Osteoblast (primary cell): ENCODE measurements around the gene SLC44A5. TPM values are rescaled to one million over a fixed set of nuclear protein-coding genes. Genes with fewer than 3 reads are reported as not detected.

Experiments
- DNase-seq: peaks from one replicate; pipeline ENCODE4 v3.0.0; 2011; ENCODE audit warnings: low spot score, mixed read lengths; ENCODE audit not compliant: insufficient read length; ENCODE audit errors: missing footprints
- H2AFZ ChIP-seq: 2 replicates; pipeline ENCODE4 v1.6.0; 2011; ENCODE audit warnings: mild to moderate bottlenecking, low read length
- H3K27ac ChIP-seq: 2 replicates; pipeline ENCODE4 v1.5.1; 2011; ENCODE audit warnings: mild to moderate bottlenecking, low read depth, low read length, moderate library complexity
- H3K27me3 ChIP-seq: 2 replicates; pipeline ENCODE4 v1.6.0; 2012; ENCODE audit warnings: mild to moderate bottlenecking, control low read depth, inconsistent platforms, low read length, moderate library complexity; ENCODE audit not compliant: insufficient read depth
- H3K36me3 ChIP-seq: 2 replicates; pipeline ENCODE4 v1.5.1; 2011; ENCODE audit warnings: mild to moderate bottlenecking, low read length, control low read depth, moderate library complexity; ENCODE audit not compliant: insufficient read depth
- H3K4me1 ChIP-seq: 2 replicates; pipeline ENCODE4 v1.5.1; 2011; ENCODE audit warnings: mild to moderate bottlenecking, low read length, control low read depth, moderate library complexity; ENCODE audit not compliant: insufficient read depth
- H3K4me2 ChIP-seq: 2 replicates; pipeline ENCODE4 v1.6.0; 2011; ENCODE audit warnings: mild to moderate bottlenecking, low read length; ENCODE audit not compliant: insufficient read depth
- H3K4me3 ChIP-seq: fragments of 200-600 bp; sonication (generic); 3 replicates; pipeline ENCODE4 v1.5.1; 2012; ENCODE audit warnings: mild to moderate bottlenecking, low read length, inconsistent platforms; ENCODE audit not compliant: insufficient read depth
- H3K79me2 ChIP-seq: 2 replicates; pipeline ENCODE4 v1.6.0; 2012; ENCODE audit warnings: mild to moderate bottlenecking, low read length, control low read depth, inconsistent platforms; ENCODE audit not compliant: insufficient read depth
- H3K9me3 ChIP-seq: 2 replicates; pipeline ENCODE4 v1.5.1; 2011; ENCODE audit warnings: low read depth, low read length, control low read depth
- H4K20me1 ChIP-seq: 2 replicates; pipeline ENCODE4 v1.6.0; 2012; ENCODE audit warnings: mild to moderate bottlenecking, low read length, control low read depth; ENCODE audit not compliant: insufficient read depth
- total RNA-seq: library from RNA; depleted of rRNA; stranded (reverse); fragments of >200 nt; gene quantifications from 2 replicates; pipeline ENCODE4 v1.2.3, GENCODE V29; 2012
- TF ChIP-seq, protein P1 (sequence below): IDR thresholded peaks from 2 replicates; pipeline ENCODE4 v1.5.1; 2011; ENCODE audit warnings: mild to moderate bottlenecking, low read depth, low read length, moderate library complexity; ENCODE audit errors: extremely low read depth

SLC44A5 gene
- total RNA-seq, 1 donor, result 0.36 TPM

DNA sequence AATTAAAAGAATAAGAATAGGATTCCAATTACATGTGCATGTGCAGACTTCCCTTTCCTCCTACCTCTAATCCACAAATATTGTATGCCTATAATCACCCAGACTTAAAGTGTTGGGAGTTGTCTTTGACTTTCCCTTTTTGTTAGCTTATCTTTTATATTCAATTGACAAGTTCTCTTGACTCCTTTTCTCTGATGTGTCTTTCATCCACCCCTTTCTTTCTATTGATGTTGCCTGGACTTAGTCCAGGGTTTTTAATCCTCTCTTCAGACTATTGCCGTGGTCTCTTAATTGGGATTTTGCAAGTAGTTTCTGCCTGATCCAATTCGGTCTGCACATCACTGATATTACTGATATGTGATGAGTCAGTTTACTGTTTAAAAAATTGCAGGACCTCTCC, 305.9 kb downstream of the SLC44A5 start:
- TF ChIP-seq, protein P1, sequence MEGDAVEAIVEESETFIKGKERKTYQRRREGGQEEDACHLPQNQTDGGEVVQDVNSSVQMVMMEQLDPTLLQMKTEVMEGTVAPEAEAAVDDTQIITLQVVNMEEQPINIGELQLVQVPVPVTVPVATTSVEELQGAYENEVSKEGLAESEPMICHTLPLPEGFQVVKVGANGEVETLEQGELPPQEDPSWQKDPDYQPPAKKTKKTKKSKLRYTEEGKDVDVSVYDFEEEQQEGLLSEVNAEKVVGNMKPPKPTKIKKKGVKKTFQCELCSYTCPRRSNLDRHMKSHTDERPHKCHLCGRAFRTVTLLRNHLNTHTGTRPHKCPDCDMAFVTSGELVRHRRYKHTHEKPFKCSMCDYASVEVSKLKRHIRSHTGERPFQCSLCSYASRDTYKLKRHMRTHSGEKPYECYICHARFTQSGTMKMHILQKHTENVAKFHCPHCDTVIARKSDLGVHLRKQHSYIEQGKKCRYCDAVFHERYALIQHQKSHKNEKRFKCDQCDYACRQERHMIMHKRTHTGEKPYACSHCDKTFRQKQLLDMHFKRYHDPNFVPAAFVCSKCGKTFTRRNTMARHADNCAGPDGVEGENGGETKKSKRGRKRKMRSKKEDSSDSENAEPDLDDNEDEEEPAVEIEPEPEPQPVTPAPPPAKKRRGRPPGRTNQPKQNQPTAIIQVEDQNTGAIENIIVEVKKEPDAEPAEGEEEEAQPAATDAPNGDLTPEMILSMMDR, result no peak
- DNase-seq, result peak; percentile 19

DNA sequence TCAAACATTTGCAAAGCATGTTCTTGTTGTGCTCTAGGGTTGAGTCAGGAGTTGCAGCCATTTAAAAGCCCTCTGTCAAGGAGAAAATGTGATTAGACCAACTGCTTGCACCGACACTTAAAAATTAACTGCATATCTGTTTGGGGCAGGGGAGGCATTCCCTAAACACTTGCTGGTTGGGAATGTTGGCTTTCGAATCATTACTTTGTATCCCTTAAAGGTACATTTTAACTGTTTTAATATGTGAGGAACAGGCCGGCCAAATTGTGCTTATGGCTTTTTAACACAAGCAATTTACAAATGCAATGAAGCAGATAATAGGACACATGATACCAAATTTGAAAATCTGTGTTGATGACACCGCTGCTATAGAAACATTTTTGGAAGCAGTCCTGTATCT, 317.6 kb downstream of the SLC44A5 start:
- no peaks in the 10 kb centered on the region for H3K27me3 ChIP-seq
- no peak overlapping the region for H3K4me3 ChIP-seq
- H3K9me3 ChIP-seq, result no peaks in the 10 kb centered on the region
- no peaks in the 10 kb centered on the region for H3K4me1 ChIP-seq
- no peak overlapping the region for H3K27ac ChIP-seq
- TF ChIP-seq, protein P1, result no peak
- no peaks in the 10 kb centered on the region for H3K36me3 ChIP-seq
- H3K79me2 ChIP-seq, result no peaks in the 10 kb centered on the region
- no peak overlapping the region for H3K4me2 ChIP-seq
- H4K20me1 ChIP-seq, result no peaks in the 10 kb centered on the region
- no peak for DNase-seq
- H2AFZ ChIP-seq, result no peak overlapping the region

More for the DNA sequence above, 305.9 kb downstream of the SLC44A5 start:
- H2AFZ ChIP-seq, result no peak overlapping the region
- no peak overlapping the region for H3K27ac ChIP-seq
- H3K36me3 ChIP-seq, result no peaks in the 10 kb centered on the region
- no peaks in the 10 kb centered on the region for H4K20me1 ChIP-seq
- no peaks in the 10 kb centered on the region for H3K79me2 ChIP-seq
- peaks cover 2% of the 10 kb centered on the region for H3K9me3 ChIP-seq
- no peaks in the 10 kb centered on the region for H3K4me1 ChIP-seq
- H3K4me3 ChIP-seq, result no peak overlapping the region
- H3K4me2 ChIP-seq, result no peak overlapping the region
- H3K27me3 ChIP-seq, result no peaks in the 10 kb centered on the region

DNA sequence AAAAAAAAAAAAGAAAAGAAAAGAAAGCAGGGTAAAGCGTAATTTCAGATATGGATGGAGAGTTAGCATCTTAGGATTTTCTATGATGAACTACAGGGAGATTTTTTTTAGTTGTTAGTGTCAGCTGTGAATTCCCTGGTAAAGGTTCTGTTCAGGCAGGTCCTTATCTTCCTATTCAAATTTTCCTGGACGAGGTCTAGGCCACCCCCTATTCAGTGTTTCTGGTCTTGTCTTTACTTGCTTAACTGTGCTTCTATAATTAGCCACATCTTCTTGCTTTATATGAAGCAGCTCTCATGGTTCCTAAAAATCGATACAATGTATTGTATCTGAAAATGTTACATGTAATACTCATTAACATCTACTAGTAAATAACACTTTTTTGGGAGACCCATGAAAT, 318.9 kb downstream of the SLC44A5 start:
- Histone ChIP-seq H3K79me2 (no peaks in the 10 kb centered on the region), H3K4me1 (no peaks in the 10 kb centered on the region), H3K36me3 (no peaks in the 10 kb centered on the region), H3K4me3 (no peak overlapping the region), H3K27ac (no peak overlapping the region), H2AFZ (no peak overlapping the region), H4K20me1 (no peaks in the 10 kb centered on the region), H3K27me3 (no peaks in the 10 kb centered on the region), H3K9me3 (peaks cover 5% of the 10 kb centered on the region), H3K4me2 (no peak overlapping the region)
- TF ChIP-seq, protein P1, result no peak
- no peak for DNase-seq

DNA sequence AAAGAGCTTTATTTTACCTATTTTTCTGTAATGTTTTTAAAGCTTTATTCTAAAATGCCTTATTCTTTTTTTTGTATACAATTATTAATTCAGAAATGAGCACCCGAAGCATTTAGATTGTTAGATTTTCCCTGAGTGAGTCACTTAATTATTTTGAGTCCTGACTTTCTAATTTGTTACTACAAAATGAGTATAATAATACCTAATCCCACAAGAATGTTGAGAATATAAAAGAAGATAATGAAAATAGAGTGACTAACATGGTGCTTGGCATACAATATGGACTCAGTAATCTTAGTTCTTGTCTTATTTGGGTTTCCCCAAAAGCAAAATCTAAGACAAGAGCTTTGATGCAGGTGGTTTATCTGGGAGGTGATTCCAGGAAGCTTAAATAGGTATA, 334.5 kb downstream of the SLC44A5 start:
- Histone ChIP-seq H3K27ac (no peak overlapping the region), H3K4me3 (no peak overlapping the region), H3K36me3 (no peaks in the 10 kb centered on the region), H3K27me3 (no peaks in the 10 kb centered on the region), H3K4me2 (no peak overlapping the region), H4K20me1 (no peaks in the 10 kb centered on the region), H3K4me1 (no peaks in the 10 kb centered on the region), H3K79me2 (no peaks in the 10 kb centered on the region), H3K9me3 (no peaks in the 10 kb centered on the region), H2AFZ (no peak overlapping the region)
- TF ChIP-seq, protein P1, result no peak
- DNase-seq, result no peak
